Inflammatory macrophage treated with lipopolysaccharide for 1 hour (primary cell): ENCODE data around the gene ABHD17C.
A peak's percentile ranks its signal among the peaks of the same experiment; 100 is the strongest.

Experiments used
- DNase-seq, 2 donors: peaks; one replicate each; pipeline ENCODE4 v3.0.0-alpha.2; 2020 to 2022

ABHD17C gene

DNA sequence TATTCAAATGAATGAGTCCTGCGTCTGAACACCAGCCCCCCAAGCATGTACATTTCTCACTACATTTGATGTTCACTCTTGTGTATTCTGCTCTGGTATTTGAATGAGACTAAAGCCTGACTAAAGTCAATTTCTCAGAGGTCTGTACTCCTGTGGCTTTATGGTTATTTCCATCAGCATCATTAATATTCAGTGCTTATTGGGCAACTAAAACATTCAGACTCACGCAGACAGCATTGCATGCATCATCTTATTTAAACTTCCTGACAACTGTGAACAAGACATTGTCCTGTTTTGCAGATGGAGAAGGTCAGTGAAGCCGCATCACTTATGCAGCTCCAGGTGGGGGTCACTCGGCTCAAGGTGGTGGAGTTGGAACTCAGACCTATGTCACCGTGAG is 95.1 kb downstream of the ABHD17C start:
- DNase-seq: peak; percentile 43 to 54

DNA sequence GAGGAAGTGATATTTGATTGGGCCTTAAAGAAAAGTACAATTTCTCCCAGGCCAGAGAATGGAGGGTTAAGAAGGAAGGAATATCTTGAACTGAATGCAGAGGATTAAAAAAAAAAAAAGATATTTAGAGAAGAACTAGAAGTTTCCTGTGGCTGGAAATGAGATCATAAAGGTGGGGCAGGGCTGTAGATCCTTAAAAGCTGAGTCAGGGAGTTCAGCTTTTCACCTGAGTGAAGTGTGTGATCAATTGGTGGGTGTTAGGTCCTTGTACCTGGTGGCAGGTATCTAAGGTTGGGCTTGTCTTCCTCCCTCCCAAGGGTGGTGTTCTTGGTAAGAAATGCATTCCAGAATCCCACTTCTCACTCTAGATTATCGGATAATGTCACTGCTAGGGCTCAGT is 95.9 kb downstream of the ABHD17C start:
- no peak for DNase-seq

DNA sequence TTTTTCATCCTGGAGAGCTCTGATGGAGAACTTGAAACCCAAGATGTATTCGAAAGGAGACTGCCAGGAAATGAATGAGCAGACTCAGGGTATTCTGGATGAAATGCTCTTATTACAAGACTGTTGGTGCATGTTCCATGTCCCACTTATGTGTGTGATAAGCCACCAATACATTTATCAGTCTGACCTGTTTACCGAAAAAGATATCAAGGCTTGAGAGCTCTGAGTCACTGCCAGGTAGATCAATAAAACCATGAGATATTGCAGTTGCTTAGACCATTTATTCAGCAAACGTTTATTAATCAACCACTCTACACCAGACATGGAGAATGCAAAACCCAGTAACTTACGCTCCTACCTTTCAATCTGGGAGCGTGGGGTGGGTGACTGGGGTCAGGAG is 101.3 kb downstream of the ABHD17C start:
- no peak for DNase-seq

DNA sequence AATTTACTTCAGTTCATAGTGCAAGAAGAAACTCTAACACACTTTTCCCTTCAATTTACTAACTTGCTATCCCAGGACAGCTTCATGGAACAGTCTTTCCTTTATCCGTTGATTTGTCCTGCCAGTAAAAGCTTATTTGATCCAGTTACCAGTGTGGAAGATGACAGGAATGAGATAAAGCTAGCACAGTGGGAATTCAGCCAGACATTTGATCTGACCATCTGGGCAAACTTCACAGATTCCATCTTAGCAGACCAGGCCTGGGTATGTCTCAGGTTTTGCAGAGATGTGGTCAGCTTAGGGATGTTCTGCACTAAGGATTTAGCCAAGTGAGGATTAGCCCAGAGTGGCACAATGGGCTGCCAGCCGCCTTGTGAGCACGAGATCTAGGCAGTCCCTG is 103.8 kb downstream of the ABHD17C start:
- DNase-seq: no peak

DNA sequence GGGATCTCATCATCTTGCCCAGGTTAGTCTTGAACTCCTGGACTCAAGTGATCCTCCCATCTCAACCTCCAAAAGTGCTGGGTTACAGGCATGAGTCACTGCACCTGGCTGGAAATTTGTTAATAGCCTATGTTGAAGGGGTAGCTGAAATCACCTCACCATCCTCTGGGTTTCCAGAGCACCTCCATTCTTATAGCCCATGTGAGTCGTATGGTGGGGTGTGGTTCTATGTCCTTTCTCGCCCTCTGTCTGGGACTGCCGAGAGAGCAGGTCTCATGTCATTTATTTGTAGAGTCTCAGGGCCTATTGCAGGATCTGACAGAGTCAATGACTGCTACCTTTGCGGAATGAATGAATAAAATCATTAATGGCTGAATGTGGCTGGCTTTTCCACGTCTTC is 105.0 kb downstream of the ABHD17C start:
- no peak for DNase-seq

DNA sequence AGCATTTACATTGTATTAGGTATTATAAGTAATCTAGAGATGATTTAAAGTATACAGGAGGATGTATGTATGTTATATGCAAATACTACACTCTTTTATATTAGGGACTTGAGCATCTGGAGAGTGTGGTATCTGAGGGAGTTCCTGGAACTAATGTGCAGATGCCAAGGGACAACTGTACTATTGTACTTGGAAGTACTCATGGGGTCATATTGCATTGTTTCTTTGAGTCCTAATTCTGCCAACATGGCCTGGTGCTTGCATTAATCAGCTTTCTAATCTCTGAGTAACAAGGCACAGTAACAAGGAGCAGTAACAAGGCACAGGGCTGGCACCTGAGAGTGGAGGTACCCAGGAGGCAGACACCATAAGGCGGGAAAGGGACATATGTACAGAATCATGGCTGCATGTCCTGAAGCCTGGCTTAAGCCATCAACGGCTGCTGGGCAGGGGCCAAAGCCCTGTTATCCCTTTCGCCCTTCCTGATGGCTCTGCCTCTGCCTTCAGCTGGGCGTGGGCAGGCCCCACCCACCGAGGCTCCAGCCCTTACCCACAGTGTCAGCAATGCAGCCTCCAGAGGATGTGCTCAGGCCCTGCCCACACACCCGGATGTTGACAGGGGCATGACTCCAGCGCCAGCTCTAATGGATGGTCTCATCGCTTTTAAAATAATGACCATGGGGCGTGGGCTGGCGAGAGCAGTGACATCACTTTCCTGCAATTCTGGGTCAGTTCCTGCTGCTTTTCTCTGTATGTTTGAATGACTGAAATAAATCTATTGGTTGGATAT is 107.0 kb downstream of the ABHD17C start:
- DNase-seq: peak; percentile 77 to 93

DNA sequence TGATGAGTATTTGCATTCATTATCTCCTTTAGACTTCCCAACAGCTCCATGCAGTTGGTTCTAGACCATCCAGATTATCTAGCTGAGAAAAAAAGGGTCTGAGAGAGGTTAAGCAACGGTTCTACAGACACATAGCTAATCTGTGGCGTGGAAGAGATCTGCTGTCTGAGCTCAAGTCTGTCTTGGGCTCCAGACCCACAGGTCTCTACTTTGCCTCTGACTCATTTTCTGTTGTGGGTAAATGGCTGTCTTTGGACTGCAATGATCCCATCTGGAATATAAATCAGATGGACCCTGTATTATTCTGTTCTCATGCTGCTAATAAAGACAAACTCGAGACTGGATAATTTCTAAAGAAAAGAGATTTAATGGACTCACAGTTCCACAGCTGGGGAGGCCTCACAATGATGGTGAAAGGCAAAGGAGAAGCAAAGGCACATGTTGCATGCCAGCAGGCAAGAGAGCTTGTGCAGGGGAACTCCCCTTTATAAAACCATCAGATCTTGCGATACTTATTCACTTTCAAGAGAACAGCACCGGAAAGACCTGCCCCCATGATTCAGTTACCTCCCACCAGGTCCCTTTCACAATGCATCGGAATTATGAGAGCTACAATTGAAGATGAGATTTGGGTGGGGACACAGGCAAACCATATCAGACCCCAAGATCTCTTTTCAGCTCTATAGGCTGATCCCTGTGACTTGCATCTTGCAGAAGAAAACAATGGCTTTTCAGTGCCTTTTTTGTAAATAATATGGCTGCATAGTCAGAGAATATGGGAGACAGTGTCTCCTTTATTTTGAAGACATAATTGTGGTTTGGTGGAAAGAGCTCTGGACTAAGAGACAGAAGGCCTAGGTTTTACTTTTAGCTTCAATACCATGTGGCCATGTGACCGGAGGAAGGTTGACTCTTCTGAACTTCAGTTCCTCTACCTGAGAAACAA is 108.7 kb downstream of the ABHD17C start:
- peak; percentile 27 to 62 for DNase-seq

DNA sequence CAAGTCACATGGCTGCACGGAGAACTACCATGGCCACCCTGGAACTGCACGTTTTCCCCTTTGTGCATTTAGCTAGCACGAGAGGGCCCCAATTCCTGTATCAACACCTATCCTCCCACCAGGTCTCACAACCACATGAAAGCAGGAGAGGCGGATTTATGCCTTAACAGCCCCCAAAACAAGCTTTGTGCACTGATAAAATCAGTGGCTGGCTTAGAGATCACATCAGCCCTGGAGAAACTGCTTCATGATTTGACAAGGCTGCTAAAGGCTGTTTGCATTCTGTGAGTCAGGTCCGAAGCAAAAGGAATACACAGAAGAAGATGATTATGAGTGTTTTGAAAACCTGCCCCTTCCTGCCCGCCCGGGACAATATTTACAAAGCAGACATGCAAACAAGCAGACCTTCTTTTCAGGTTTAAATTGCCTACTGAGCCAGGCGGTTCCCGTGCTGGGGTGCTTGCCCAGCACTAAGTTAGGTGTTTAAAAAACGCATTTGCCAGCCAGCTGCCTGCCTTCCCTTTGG is 109.9 kb downstream of the ABHD17C start:
- DNase-seq: no peak
